SU-DHL-6 (cell line): ENCODE results near the gene MAG.

Source experiments
- EZH2phosphoT487 ChIP-seq: fragments of 200-600 bp; sonication (generic), shearing (Covaris generic); conservative IDR thresholded peaks from 2 replicates; pipeline ENCODE4 v1.6.1; 2018; ENCODE audit warnings: mild to moderate bottlenecking, antibody characterized with exemption, low read length, moderate library complexity, mixed read lengths
- TF ChIP-seq, protein P1 (sequence below): fragments of 200-600 bp; sonication (generic); IDR thresholded peaks from one replicate; pipeline ENCODE4 v1.5.1; 2017; ENCODE audit warnings: antibody characterized with exemption, mild to moderate bottlenecking, low read length, moderate library complexity; ENCODE audit not compliant: insufficient read depth, poor library complexity, severe bottlenecking

DNA sequence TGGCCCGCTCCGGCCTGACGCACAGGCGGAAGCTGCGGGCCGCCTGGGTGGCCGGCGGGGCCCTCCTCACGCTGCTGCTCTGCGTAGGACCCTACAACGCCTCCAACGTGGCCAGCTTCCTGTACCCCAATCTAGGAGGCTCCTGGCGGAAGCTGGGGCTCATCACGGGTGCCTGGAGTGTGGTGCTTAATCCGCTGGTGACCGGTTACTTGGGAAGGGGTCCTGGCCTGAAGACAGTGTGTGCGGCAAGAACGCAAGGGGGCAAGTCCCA is 60.2 kb downstream of the MAG start:
- TF ChIP-seq, protein P1, sequence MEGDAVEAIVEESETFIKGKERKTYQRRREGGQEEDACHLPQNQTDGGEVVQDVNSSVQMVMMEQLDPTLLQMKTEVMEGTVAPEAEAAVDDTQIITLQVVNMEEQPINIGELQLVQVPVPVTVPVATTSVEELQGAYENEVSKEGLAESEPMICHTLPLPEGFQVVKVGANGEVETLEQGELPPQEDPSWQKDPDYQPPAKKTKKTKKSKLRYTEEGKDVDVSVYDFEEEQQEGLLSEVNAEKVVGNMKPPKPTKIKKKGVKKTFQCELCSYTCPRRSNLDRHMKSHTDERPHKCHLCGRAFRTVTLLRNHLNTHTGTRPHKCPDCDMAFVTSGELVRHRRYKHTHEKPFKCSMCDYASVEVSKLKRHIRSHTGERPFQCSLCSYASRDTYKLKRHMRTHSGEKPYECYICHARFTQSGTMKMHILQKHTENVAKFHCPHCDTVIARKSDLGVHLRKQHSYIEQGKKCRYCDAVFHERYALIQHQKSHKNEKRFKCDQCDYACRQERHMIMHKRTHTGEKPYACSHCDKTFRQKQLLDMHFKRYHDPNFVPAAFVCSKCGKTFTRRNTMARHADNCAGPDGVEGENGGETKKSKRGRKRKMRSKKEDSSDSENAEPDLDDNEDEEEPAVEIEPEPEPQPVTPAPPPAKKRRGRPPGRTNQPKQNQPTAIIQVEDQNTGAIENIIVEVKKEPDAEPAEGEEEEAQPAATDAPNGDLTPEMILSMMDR, result no peak
- no peak for TF ChIP-seq EZH2phosphoT487
